Astrocyte (in vitro differentiated cells and primary cell): ENCODE measurements around the gene JAZF1.

Experiments used
- CTCF ChIP-seq: IDR thresholded peaks from 2 replicates; pipeline ENCODE4 v1.5.1; 2011; ENCODE audit warnings: low read depth, mild to moderate bottlenecking, inconsistent platforms, low read length, moderate library complexity; ENCODE audit not compliant: insufficient read depth
- EZH2 ChIP-seq: IDR thresholded peaks from 2 replicates; pipeline ENCODE4 v1.6.1; 2012; ENCODE audit warnings: mild to moderate bottlenecking, low read length, inconsistent platforms; ENCODE audit not compliant: insufficient read depth

- TF ChIP-seq CTCF (no peak), EZH2 (no peak)
These were observed 9.9 kb downstream of the JAZF1 start for GRCh38 chr7:28170701-28171100.
